Measurements from ENCODE around the gene DDIAS.
"Not testable (repeated sequence)": the region's sequence is repeated elsewhere in the genome, so short reads cannot be mapped to it uniquely, and the experiment has no call there.

The DDIAS gene

GRCh38 chr11:82922396-82923173, 21.0 kb downstream of the DDIAS start:
- DNase-seq = not testable (repeated sequence)

DNA sequence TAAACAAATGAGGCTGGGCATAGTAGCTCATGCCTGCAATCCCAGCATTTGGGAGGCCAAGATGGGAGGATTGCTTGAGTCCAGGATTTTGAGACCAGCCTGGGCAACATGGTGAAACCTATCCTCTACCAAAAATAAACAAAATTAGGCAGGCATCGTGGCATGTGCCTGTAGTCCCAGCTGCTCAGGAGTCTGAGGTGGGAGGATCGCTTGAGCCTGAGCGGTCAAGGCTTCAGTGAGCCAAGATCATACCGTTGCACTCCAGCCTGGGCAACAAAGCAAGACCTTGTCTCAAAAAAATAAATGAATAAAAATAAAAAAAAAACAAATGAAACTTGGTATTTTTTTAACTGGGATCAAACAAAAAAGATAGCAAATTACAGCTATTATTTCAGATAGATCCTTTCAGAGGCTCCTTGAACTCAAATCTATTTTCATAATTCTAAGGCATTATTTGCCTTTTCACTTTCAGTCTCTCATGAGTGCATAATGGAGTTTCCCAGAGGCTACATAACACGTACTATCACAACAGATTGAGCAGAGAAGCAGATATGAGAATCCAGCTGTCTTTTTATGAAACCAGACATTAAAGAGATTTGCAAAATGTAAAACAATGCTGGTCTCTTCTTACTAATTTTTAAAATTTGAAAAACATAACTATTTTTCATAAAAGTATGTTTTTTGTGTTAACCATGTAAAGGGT, 23.1 kb downstream of the DDIAS start:
- no peak for DNase-seq

DNA sequence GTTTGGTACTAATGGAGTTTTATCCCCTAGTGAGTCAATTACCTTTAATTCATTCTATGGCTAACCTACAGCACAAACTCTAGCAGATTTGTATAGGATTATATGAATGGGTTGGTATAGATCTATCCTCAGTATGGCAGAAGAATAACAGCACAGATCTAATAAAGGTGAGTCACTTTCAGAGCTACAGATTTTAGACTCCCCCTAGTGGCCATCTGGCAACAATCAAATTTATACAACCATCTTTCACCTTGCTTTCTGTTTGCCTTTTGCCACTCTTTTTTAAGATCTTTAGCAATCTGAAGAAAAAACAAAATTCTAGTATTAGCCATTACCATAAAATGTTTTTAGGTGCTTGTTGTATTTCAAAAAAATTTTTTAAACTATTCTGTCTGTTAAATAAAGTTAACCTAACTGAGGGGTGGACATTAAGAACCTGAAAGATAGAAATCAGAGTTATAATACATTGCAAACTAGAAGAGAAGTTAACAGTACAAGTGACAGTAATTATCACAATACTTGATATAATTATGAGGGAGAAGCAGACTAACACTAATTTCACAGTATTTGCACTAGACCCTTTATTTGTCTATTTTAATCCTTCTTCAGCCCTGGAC, 25.8 kb downstream of the DDIAS start:
- DNase-seq = peak in 1 of 2 donors; percentile 18

- no peak for DNase-seq
Observed at GRCh38 chr11:82929121-82929520, 27.6 kb downstream of the DDIAS start.

DNA sequence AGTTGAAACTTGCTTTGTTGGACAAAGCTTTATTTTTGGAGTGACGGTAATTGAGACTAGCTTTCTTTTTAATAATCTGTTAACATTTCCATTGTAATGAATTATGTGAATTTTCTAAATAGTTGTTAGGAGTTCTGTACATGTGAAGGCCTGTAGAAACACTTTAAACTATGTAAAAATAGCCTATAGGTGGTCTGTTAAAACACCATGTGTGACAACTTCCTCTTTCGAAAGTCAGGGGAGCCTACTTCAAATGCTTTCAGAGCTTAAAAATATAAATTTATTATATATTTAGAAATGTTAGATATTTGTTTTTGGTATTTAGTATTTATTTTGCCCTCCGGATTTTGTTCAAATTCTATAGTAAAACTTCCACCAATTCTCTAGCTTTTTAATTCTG, 28.7 kb downstream of the DDIAS start:
- no peak for DNase-seq

GRCh38 chr11:82930734-82931133, 29.2 kb downstream of the DDIAS start:
- DNase-seq = no peak

DNA sequence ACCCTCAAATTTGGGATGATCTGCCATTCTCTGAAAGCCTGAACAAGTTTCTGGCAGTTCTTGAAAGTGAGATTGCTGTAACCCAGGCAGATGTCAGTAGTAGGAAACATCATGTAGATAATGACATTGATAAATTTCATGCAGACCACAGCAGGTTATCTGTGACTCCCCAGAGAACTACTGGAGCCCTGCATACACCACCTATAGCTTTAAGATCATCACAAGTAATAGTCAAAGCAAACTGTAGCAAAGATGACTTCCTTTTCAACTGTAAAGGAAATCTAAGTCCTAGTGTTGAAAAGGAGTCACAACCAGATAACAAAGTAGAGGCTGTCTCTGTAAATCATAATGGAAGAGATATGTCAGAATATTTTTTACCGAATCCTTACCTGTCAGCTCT, 31.0 kb downstream of the DDIAS start:
- DNase-seq = no peak

DNA sequence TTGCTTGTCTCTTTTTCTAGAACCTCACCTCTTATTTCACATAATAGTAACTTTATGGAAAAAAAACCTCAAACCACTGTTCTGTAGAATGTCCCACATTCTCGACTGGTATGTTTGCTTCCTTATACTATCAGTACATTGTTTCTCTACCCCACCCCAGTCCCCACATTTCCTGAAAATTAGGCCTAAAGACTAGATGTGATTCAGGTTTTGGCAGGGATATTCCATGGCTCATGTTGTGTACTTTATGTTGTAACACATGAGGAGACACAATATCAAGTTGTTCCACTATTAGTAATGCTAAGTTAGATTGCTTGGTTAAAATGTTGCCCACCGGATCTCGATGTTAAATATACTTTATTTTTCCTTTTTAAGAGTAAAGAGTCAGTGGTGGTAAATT, 34.7 kb downstream of the DDIAS start:
- DNase-seq = no peak

DNA sequence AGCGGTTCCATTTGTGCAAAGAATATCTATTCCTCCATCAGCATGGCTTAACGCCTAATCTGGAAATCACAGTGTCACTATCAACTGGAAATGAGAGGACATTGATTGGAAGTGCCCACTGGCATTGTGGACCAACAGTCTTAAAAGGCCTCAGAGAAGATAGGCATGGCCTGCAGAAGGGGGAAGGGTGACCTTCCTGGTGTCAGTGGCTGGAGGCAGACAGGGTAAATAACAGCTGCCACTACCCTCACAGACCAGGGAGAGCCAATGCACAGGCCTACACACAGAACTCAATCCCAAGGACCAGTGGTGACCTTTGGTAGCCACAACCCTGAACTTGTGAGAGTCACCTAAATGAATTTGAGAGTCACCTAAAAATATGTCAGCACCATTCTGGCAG, 36.0 kb downstream of the DDIAS start:
- no peak for DNase-seq

DNA sequence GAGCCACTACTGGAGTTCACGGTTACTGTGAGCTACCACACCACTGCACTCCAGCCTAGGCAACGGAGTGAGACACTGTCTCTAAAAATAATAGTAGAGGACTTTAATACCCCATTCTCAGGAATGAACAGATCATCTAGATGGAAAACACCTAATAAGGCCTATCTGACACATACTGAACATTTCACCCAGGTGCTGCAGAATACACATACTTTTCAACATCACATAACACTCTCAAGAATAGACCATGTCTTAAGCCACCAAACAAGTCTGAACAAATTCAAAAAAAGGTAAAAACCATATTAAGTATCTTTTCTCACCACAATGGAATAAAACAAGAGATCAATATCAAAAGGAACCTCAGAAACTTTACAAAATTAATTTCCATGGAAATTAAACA, 37.9 kb downstream of the DDIAS start:
- no peak for DNase-seq

DNA sequence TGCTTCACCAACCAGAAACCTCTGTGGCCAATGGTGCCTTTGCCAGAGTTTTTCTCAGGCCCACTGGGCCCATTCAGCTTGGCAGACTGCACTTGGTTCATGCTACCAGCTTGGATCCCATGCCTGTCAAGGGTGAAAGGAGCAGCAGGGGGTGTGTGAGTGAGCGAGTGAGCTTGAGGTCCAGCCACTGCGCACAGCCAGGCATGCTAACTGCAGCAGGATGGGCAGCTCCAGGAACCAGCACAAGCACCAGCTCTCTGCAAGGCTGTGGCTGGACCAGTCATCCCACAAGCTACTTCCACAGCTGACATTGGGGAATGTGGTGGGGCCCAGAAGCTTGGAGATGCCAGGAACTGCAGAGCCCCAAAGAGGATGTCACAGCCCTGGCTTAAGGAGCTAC, 40.8 kb downstream of the DDIAS start:
- DNase-seq = no peak

DNA sequence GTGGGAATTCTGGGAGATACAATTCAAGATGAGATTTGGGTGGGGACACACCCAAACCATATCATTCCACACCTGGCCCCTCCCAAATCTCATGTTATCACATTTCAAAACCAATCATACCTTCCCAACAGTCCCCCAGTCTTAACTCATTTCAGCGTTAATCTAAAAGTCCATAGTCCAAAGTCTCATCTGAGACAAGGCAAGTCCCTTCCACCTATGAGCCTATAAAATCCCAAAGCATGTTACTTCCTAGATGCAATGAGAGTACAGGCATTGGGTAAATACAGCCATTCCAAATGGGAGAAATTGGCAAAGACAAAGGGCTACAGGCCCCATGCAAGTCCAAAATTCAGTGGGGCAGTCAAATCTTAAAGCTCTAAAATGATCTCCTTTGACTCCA, 41.9 kb downstream of the DDIAS start:
- not testable (repeated sequence) for DNase-seq

DNA sequence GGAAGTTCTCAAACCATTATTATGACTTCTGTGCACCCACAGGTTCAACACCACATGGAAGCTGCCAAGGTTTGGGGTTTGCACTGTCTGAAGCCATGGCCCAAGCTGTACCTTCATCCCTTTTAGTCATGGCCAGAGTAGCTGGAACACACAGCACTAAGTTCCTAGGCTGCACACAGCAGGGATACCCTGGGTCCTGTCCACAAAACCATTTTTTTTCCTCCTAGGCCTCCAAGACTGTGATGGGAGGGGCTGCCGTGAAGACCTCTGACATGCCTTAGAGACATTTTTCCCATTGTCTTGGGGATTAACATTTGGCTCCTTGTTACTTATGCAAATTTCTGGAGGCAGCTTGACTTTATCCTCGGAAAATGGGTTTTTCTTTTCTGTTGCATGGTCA, 42.7 kb downstream of the DDIAS start:
- no peak for DNase-seq

DNA sequence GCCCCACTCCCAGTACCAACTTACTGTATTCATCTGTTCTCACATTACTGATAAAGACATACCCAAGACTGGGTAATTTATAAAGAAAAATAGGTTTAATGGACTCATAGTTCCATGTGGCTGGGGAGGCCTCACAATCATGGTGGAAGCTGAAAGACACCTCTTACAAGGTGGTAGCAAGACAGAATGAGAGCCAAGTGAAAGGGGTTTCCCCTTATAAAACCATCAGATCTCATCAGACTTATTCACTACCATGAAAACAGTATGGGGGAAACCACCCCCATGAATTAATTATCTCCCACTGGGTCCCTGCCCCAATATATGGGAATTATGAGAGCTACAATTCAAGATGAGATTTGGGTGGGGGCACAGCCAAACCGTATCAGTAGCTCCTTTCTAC, 43.5 kb downstream of the DDIAS start:
- not testable (repeated sequence) for DNase-seq

- no peak for DNase-seq
Observed at GRCh38 chr11:82945682-82946081, 44.1 kb downstream of the DDIAS start.

DNA sequence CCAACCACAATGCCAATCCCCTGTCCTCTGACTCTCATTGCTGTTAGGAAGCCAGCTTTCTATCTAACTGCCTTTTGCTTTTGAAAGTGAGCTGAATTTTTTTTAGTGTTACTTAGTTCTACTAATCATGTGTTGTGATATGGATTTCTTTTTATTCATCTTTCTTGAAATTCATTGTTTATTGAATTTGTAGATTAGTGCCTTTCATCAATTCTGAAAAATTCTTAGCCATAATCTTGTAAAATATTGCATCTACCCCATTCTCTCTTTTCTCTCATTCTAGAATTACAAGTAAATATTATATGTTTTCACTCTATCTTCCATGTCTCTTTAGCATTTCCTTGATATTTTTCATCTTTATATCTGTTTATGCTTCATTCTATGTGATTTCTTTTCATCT, 47.8 kb downstream of the DDIAS start:
- DNase-seq = no peak

- not testable (repeated sequence) for DNase-seq
Observed at GRCh38 chr11:82950502-82950901, 49.0 kb downstream of the DDIAS start.

DNA sequence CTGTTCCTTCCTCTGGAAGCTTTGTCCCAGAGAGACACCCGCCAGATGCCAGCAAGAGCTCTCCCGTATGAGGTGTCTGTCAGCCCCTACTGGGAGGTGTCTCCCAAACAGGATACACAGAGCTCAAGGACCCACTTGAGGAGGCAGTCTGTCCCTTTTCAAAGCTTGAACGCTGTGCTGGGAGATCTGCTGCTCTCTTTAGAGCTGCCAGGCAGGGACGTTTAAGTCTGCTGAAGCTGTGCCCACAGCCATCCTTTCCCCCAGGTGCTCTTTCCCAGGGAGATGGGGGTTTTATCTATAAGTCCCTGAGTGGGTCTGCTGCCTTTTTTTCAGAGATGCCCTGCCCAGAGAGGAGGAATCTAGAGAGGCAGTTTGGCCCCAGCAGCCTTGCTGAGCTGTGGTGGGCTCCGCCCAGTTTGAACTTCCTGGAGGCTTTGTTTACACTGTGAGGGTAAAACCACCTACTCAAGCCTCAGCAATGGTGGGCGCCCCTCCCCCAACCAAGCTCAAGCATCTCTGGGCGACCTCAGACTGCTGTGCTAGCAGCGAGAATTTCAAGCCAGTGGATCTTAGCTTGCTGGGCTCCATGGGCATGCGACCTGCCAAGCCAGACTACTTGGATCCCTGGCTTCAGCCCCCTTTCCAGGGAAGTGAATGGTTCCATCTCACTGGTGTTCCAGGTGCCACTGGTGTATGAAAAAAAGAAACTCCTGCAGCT, 54.4 kb downstream of the DDIAS start:
- DNase-seq = not testable (repeated sequence)

DNA sequence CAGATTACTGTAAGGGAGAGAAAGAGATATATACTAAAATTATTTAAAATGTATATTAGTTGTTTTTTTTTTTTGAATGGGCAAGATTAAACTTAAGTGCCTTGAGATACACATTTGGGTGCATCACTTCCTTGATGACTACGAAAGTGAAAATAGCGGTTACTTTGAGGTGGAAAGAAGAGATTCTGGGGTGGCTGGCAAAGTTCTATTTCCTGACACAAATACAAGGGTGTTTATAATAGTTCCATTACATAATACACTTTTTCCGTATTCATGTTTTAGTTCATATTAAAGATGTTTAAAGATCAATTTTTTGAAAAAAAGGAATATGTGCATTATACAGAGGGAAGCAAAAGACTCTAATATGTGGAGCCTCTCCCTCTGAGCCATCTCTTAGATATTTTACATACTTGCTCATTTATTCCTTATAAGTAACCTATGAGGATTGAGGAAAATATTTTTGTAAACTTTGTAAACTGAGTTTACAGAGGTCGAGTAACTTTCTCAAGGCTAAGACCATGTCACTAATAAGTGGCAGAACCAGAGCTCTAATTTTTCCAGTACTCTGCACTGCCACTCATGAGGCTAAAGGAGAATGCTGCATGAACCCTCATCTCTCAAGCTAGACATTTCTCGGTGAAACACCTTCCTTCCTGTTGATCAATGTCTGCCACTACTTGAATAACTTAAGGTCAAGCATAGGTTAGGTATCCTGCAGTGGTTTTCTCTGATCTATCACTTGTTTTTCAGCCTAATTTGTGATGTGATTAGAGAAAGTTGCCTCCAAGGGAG, 58.6 kb downstream of the DDIAS start:
- no peak for DNase-seq

GRCh38 chr11:82960779-82961143, 59.2 kb downstream of the DDIAS start:
- no peak for DNase-seq

DNA sequence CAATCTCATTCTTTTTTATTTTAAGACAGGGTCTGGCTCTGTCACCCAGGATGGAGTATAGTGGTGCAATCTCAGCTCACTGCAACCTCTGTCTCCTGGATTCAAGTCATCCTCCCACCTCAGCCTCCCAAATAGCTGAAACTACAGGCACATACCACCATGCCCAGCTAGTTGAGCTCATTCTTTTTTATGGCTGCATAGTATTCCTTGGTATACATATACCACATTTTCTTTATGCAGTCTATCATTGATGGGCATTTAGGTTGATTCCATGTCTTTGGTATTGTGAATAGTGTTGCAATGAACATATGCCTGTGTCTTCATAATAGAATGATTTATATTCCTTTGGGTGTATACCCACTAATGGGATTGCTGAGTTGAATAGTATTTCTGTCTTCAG, 60.5 kb downstream of the DDIAS start:
- DNase-seq = not testable (repeated sequence)

GRCh38 chr11:82967381-82967780, 65.8 kb downstream of the DDIAS start:
- no peak for DNase-seq

DNA sequence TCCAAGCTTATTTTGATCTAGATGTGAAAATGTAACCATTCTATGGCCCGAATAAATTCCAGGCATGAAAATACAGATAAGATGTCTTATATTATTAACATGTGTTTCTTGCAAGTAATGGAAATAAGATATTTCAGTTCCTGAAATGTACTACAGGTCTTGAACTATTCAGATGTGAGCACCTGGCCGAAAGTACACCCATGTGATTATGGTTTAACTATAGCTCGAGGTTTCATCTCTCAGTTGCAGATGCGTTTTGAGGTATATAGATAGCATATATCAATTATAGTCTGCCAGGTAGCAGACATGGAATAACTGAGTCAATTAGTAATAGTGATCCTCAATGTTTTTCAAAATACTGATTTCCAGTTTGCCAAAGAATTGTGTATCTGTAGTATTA, 68.3 kb downstream of the DDIAS start:
- DNase-seq = no peak
